Neural progenitor cell (in vitro differentiated cells): ENCODE data around the gene SMARCB1.

ENCODE experiments used
- CTCF ChIP-seq: fragments of 200-600 bp; sonication (generic); IDR thresholded peaks from 2 replicates; pipeline ENCODE4 v1.5.1; 2017; ENCODE audit warnings: antibody characterized with exemption, mild to moderate bottlenecking
- EZH2 ChIP-seq: fragments of 200-600 bp; sonication (generic); IDR thresholded peaks from 2 replicates; pipeline ENCODE4 v1.6.1; 2017; ENCODE audit warnings: antibody characterized with exemption, mild to moderate bottlenecking, moderate library complexity
- EZH2phosphoT487 ChIP-seq: fragments of 200-600 bp; sonication (generic); IDR thresholded peaks from 2 replicates; pipeline ENCODE4 v1.6.1; 2017; ENCODE audit warnings: antibody characterized with exemption

GRCh38 chr22:23753385-23753784 is 33.4 kb upstream of the SMARCB1 start:
- no peak for TF ChIP-seq CTCF
- TF ChIP-seq EZH2phosphoT487, result no peak
- TF ChIP-seq EZH2, result no peak
